LoVo (cell line): ENCODE measurements around the gene TAAR8.
"Not testable (repeated sequence)": the region's sequence is repeated elsewhere in the genome, so short reads cannot be mapped to it uniquely, and the experiment has no call there.

ENCODE experiments used
- DNase-seq: peaks from one replicate; pipeline ENCODE4 v3.0.0-alpha.2; 2016; ENCODE audit warnings: low spot score

The TAAR8 gene

GRCh38 chr6:132552372-132552771, at the start of gene TAAR8:
Gene TAAR8 (plus strand): TSS chr6:132552672. CDS start chr6:132552693, 21 bp downstream.
- no peak for DNase-seq

GRCh38 chr6:132504757-132505156, 47.7 kb upstream of the TAAR8 start:
- no peak for DNase-seq

DNA sequence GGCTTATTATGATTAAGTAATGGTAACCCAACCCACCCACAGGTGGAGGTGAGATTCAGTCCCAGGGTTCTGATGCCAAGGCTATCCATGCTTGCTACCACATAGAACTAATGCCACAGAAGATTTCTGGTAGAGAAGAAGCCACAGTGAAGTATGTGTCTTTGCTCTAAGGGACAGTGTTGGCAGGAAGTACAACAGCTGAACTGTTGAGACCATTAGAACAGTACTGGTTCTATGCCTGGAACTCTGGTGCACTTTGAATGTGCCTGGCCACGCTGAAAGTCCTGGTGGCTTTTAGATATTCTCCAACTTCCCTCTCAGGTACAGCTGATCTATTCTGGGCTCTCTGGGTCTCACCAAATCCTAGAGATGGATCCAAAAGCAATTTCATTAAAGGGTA, 47.3 kb upstream of the TAAR8 start:
- DNase-seq: no peak

GRCh38 chr6:132506461-132506860, 46.0 kb upstream of the TAAR8 start:
- no peak for DNase-seq

DNA sequence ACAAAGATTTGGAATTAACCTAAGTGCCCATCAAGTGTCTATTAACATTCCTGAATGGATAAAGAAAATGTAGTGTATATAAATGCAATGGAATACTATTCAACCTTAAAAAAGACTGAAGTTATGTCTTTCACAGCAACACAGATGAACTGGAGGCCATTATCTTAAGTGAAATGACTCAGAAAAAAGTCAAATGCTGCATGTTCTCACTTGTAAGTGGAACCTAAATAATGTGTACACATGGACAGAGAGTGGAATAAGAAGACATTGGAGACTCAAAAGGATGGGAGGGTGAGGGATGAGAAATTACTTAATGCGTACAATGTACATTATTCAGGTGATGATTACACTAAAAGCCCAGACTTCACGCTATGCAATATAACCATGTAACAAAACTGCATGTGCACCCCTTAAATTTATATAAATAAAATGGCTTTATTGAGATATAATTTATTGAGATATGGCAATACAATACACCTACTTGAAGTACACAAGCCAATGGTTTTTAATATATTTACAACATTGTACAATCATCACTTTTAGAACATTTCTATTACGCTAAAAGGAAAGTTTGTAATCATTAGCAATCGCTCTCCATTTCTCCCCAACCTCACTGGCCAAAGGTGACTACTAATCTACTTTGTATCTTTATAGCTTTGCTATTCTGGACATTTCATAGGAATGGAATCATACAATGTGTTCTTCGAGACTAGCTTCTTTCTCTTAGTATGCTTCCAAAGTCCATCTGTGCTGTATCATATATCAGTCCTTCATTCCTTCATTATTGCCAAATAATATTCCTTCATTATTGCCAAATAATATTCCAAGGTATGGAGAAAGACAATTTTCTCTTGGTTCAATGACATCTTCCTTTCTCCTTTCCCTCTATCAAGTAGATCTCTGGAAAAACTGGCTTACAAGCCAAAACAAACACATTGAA, 45.3 kb upstream of the TAAR8 start:
- DNase-seq: no peak

DNA sequence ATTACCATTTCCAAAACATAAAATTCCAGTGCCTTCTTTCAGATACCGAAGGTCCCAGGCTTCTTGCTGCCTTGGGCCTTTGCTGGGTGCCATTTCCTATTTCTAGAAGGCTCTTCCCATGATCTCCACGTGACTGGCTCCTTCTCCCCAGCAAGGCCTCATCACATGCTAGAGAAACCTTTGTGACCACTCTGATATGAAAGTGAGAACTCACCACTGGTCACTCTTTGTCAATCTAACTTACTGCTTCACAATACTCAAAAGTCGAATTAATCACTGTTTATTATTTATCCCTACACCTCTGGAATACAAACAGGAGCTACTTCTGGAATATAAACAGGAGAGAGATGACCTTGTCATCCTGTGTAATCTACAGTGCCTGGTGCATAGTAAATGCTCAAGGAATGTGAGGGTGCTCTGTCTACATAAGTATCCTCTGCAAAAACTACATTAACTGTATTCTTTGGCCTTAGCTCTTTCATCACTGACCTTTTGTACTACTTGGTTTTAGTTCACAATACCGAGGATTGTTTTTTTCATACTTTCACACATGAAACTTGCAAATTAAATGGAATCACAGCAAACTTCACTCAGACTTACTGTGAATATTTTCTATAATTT, 41.2 kb upstream of the TAAR8 start:
- no peak for DNase-seq

DNA sequence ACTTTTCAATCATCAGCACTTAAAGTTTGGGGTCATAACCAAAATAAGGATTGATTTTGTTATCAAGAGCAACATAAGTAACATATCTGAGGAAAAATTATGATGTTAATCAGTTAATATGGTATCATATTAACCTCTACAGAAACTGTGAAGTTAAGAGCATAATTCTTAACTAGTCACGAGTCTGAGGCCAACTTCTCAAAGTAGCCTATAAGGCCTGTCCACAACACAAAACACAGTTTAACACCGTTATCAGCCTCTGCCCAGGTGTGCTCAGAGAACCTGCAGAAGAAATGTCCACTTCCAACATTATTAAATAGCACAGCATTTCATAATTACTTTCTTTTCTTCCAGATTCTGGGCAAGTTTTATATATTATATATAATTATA, 40.6 kb upstream of the TAAR8 start:
- DNase-seq: no peak

- DNase-seq: no peak
These were observed 40.2 kb upstream of the TAAR8 start for GRCh38 chr6:132512342-132512637.

DNA sequence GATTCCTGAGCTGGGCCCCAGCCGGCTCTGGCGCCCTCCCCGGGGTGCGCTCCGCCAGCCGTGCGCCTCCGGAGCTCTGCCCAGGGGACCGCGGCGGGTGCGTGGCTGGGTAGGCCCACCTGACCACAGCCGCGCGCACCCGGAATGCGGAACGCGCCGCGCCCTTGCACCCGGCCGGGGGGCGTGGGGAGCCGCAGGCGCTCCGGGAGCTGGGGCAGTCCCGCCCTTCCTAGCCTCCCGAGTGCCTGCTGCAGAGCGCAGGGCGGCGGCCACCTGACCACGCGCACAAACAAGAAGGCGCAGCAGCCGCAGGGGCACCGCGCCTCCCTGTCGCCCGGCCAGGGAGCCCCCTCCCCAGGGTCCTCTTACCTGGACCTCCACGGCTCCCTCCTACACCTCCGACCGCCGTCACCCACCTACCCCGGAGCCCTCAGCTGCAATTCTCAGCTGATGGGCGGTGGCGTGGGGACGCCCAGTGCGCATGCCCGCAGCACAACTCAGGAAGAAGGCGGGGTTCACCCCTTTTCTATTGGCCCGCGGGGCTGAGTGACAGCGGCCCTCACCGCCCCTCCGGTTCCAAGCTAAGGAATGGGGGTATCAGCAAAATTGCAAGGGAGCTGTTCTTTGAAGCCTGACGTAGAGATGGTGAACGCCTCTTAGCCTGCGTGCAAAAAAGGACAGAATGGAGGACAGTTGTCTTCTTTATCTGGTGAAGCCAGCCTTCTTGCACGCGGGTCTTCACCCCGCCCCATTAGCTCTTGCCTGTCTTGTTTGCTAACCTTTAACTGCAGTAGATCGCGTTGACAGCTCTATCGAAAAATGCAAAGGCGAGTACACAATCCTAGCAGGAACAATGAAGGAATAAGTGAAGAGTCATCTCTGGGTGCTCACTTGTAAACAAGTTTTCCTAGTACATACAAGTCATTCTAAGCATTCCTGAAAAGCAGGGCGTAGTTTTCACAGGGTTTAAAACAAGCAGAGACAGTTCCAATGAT, 39.5 kb upstream of the TAAR8 start, which contains the start of gene STX7:
Gene STX7, minus strand, starts transcription at position 479 of the 995 bp plus-strand sequence. CDS start 9,586 bp downstream, outside the sequence.
- DNase-seq: peak; percentile 90

GRCh38 chr6:132513831-132514545, 38.5 kb upstream of the TAAR8 start:
- no peak for DNase-seq

DNA sequence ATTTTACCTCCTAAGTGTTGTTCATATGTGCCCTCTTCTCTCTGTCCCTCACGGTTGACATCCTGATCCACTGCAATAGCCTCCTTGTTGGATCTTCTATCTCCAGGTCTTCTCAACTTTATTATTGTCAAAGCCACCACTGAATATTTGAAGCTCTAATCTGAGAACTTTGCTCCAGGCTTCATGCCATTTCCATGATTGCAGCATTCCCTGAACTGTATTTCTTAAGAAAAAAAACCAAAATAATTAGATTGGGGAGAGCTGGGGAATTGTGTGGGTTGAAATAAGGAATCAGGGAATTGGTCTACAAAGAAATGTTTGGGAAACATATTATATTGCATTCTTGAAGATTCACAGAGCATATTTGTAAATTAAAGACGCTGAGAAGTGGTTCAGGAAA, 37.1 kb upstream of the TAAR8 start:
- no peak for DNase-seq

GRCh38 chr6:132520953-132521352, 31.5 kb upstream of the TAAR8 start:
- DNase-seq: no peak

DNA sequence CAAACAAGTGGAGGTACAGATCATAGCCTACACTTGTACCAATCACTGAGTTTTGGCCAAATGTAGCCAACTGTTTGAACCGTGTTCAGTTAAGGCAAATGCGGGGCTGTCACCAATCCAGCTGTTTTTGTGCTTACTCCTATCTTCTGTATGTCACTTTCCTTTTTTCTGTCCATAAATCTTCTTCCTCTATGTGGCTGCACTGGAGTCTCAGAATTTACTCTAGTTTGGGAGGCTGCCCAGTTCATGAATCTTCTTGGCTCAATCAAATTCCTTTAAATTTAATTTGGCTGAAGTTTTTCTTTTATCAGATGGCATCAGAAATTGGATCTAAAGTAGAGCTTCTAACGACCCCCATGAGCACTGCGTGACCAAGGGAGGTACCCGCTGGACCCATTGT, 27.8 kb upstream of the TAAR8 start:
- no peak for DNase-seq

GRCh38 chr6:132525866-132526265, 26.6 kb upstream of the TAAR8 start:
- DNase-seq: no peak

DNA sequence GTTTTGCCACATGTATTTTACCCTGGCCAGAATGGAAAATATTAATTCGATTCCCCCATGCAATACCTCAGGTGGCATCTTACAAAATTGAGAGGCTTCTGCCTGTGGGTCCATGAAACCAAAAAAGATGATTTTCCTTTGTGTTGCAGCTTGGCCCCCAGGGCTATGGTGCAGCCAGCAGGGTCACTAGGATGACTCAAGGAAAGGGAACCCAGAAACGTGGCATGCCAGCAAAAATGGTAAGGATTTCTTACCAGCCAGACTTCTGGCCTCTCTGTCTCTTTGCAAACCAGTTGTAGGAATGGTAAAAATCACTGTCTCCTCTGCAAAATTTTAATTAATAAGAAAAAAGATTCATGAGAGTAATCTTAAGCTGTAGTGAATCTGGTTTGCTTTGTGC, 26.0 kb upstream of the TAAR8 start:
- no peak for DNase-seq

GRCh38 chr6:132527791-132528190, 24.7 kb upstream of the TAAR8 start:
- peak; percentile 57 for DNase-seq

DNA sequence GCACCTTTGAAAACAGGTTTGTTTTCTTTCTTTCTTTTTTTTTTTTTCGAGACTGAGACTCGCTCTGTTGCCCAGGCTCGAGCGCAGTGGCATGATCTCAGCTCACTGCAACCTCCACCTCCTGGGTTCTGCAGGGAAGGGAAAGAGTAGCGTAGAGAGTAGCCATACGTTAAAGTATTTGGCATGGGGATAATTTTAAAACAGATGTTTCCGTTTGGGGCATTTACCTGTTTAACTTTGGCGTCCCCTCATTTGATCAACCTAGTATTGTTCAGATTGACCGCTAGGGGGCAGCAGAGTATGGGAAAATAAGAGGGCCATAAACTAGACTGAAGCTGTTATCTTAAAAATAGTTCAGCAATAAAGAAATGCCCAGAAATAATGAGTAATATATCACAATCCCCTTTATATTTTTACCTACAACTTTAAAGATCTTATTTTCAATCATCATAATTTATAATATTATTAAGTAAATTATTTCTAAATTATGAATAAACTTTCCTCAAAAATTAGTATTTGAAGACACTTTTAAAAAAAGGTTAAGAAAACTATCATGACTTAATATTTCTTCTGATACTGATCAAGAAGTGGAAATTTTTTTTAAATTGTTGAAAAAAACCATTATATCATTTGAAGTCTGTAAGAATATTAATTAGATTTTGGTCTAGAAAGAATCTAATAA, 22.0 kb upstream of the TAAR8 start:
- peak; percentile 74 for DNase-seq

- DNase-seq: not testable (repeated sequence)
These were observed 17.9 kb upstream of the TAAR8 start for GRCh38 chr6:132534546-132534945.

DNA sequence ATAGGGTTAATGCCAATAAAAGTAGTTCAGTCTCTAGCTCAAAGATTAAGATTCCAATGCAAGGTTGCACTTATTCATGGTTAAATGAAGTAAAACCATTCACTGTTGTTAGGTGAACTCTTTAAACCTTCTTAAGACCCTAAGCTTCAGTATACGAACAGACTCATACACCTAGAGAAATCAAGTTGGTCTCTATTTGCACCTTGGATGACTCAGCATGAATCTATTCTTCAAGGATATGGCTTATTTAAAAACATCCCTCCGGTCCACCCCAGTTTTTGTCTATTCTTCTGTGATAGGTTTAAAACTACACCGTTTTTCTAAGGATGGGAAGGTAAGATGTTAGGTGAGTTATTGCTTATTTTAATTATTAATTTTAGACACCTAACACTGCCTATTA, 15.3 kb upstream of the TAAR8 start:
- no peak for DNase-seq

GRCh38 chr6:132537977-132538376, 14.5 kb upstream of the TAAR8 start, which contains the start of gene TAAR9:
Gene TAAR9 (plus strand): TSS chr6:132538277. CDS start chr6:132538290, 13 bp downstream.
- DNase-seq: no peak

GRCh38 chr6:132544826-132545225, 7.6 kb upstream of the TAAR8 start:
- no peak for DNase-seq
